Memory B cell (primary cell): ENCODE measurements around the gene ITM2B.
"Not testable (repeated sequence)": the region's sequence is repeated elsewhere in the genome, so short reads cannot be mapped to it uniquely, and the experiment has no call there.

Experiments used
- ATAC-seq: fragments of 150-1000 bp; cut with Tn5 transposase; 2 replicates; pipeline ENCODE4 v1.10.0; 2021; ENCODE audit warnings: low read depth, mild to moderate bottlenecking, moderate library complexity
- DNase-seq, 2 donors: peaks; one replicate each; pipeline ENCODE4 v3.0.0; 2022; ENCODE audit warnings: low spot score in 2 of 2
- H3K27ac Mint-ChIP-seq: one replicate; pipeline ENCODE4 v1.8.0; 2022; ENCODE audit warnings: mild to moderate bottlenecking, moderate library complexity, mixed read lengths
- H3K27me3 Mint-ChIP-seq: one replicate; pipeline ENCODE4 v1.8.0; 2022; ENCODE audit warnings: mixed read lengths
- H3K36me3 Mint-ChIP-seq: one replicate; pipeline ENCODE4 v1.8.0; 2022; ENCODE audit warnings: mild to moderate bottlenecking, mixed read lengths
- H3K4me1 Mint-ChIP-seq: one replicate; pipeline ENCODE4 v1.8.0; 2022; ENCODE audit warnings: mixed read lengths
- H3K4me3 Mint-ChIP-seq: one replicate; pipeline ENCODE4 v1.8.0; 2022; ENCODE audit warnings: mild to moderate bottlenecking, moderate library complexity, mixed read lengths
- H3K9me3 Mint-ChIP-seq: one replicate; pipeline ENCODE4 v1.8.0; 2022; ENCODE audit warnings: mixed read lengths

ITM2B gene

DNA sequence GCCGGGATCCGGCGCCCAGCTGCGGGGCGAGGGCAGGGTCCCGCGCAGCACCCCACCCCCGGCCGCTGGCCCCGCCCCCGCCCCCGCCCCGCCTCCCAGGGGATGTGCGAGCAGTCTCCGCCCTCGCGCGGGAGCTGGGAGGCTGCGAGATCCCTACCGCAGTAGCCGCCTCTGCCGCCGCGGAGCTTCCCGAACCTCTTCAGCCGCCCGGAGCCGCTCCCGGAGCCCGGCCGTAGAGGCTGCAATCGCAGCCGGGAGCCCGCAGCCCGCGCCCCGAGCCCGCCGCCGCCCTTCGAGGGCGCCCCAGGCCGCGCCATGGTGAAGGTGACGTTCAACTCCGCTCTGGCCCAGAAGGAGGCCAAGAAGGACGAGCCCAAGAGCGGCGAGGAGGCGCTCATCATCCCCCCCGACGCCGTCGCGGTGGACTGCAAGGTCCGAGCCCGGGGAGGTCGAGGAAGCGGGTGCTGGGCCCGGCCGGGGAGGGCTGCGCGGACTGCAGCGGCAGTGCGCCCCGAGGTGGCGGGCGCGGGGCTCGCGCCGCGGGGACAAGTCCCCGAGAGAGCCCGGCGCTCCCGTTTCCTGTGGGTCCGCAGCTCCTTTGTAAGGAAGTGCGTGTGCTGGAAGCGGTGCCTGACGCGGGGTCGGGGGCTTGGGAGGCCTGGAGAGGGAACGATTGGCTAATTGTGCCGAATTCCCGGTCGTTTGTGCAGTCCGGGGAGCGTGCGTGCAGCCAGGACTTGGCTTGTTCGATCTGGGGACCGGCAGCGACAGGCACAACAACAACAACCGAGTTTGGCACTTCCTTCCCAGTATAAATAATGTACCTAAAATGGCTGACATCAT lies at the start of gene ITM2B:
TSS of gene ITM2B (plus strand) at position 161 of the 843 bp plus-strand sequence. CDS start at position 316, 155 bp downstream.
- Mint-ChIP-seq H3K36me3 (peaks cover 7% of the 10 kb centered on the region), H3K27ac (peak within 1 kb of the TSS; percentile 93), H3K4me3 (peak within 1 kb of the TSS; percentile 93), H3K27me3 (no peaks in the 10 kb centered on the region), H3K4me1 (peaks cover 28% of the 10 kb centered on the region), H3K9me3 (no peaks in the 10 kb centered on the region)
- peak; percentile 41 to 68 for DNase-seq
- peak; percentile 66 for ATAC-seq

DNA sequence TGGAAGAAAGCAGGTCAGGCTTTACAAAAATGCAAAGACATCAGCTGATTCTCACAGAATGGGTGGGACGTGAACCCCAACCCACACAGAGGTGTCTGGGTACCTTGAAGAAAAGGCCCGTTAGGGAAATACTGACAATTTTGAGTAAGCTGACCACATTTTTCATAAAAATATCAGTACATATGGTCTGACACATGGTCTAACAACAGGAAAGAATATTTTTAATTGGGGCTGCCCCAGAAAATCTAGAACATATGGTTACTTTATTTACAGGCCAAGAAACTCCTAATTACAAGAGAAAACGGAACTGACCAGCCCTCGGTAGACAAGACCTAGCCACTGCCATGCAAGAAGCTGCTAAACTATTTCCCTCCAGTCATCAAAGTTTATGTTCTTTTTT lies 48.7 kb upstream of the ITM2B start:
- no peak overlapping the region for H3K4me3 Mint-ChIP-seq
- no peak for ATAC-seq
- DNase-seq = no peak
- H3K27me3 Mint-ChIP-seq = no peaks in the 10 kb centered on the region
- H3K36me3 Mint-ChIP-seq = no peaks in the 10 kb centered on the region
- peaks cover 25% of the 10 kb centered on the region for H3K4me1 Mint-ChIP-seq
- H3K27ac Mint-ChIP-seq = no peak overlapping the region
- no peaks in the 10 kb centered on the region for H3K9me3 Mint-ChIP-seq

- DNase-seq (no peak), ATAC-seq (no peak)
- Mint-ChIP-seq H3K4me3 (no peak overlapping the region), H3K36me3 (no peaks in the 10 kb centered on the region), H3K9me3 (no peaks in the 10 kb centered on the region), H3K4me1 (peaks cover 25% of the 10 kb centered on the region), H3K27me3 (no peaks in the 10 kb centered on the region), H3K27ac (peak overlapping the region; percentile 51)
Measured at GRCh38 chr13:48185018-48185417, 48.0 kb upstream of the ITM2B start.

- H3K4me3 Mint-ChIP-seq = no peak overlapping the region
- H3K36me3 Mint-ChIP-seq = no peaks in the 10 kb centered on the region
- peaks cover 22% of the 10 kb centered on the region for H3K4me1 Mint-ChIP-seq
- no peaks in the 10 kb centered on the region for H3K27me3 Mint-ChIP-seq
- no peaks in the 10 kb centered on the region for H3K9me3 Mint-ChIP-seq
- no peak overlapping the region for H3K27ac Mint-ChIP-seq
- DNase-seq (no peak), ATAC-seq (no peak)
Measured at GRCh38 chr13:48186722-48187121, 46.3 kb upstream of the ITM2B start.

DNA sequence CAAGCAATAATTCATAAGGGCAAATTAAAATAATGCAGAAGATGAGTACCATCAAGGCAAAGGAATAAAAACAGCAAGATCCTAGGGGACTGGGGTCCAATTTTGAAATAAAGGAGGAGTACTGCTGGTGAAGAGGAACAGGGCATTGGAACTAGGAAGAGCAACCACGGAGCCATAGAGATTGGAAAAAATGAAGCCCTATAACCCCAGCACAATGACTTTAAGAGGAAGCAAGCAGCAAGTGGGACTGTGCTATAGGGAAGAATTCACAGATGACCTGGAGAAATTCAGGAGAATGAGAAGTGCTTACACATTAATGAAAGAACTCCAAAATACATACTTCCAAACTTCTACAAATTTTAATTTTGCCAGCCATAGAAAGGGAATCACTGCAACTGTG lies 44.9 kb upstream of the ITM2B start:
- Mint-ChIP-seq H3K9me3 (no peaks in the 10 kb centered on the region), H3K4me1 (peaks cover 24% of the 10 kb centered on the region), H3K36me3 (no peaks in the 10 kb centered on the region), H3K4me3 (no peak overlapping the region), H3K27me3 (no peaks in the 10 kb centered on the region), H3K27ac (no peak overlapping the region)
- DNase-seq (no peak), ATAC-seq (no peak)

- peaks cover 24% of the 10 kb centered on the region for H3K4me1 Mint-ChIP-seq
- H3K9me3 Mint-ChIP-seq = no peaks in the 10 kb centered on the region
- ATAC-seq (no peak), DNase-seq (no peak)
- H3K4me3 Mint-ChIP-seq = no peak overlapping the region
- H3K27ac Mint-ChIP-seq = no peak overlapping the region
- no peaks in the 10 kb centered on the region for H3K36me3 Mint-ChIP-seq
- no peaks in the 10 kb centered on the region for H3K27me3 Mint-ChIP-seq
Measured at GRCh38 chr13:48188601-48189000, 44.4 kb upstream of the ITM2B start.

GRCh38 chr13:48189171-48189570 lies 43.8 kb upstream of the ITM2B start:
- peaks cover 26% of the 10 kb centered on the region for H3K4me1 Mint-ChIP-seq
- ATAC-seq (no peak), DNase-seq (no peak)
- H3K4me3 Mint-ChIP-seq = no peak overlapping the region
- H3K36me3 Mint-ChIP-seq = no peaks in the 10 kb centered on the region
- no peak overlapping the region for H3K27ac Mint-ChIP-seq
- no peaks in the 10 kb centered on the region for H3K9me3 Mint-ChIP-seq
- no peaks in the 10 kb centered on the region for H3K27me3 Mint-ChIP-seq

DNA sequence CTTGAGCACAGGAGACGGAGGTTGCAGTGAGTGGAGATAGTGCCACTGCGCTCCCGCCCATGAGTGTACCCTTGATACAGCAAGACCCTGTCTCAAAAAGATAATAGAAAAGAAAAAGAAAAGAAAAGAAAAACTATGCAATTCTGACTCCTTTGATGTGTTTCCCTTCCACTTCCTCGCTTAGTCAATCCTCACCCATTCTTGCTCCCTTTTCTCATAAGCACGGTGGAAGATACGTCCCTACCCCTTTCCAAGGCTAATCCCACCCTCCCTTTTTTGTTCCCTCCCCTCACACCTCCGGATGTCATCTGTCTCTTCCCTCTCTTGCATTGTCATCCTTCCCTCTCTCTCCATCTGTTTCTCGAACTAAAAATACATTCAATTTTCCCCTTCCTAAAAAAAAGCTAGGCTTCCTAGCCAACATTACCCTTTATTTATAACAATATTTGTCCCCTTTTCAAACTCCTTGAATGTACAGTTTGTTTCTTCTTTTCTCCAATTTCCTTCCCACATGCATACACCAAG lies 40.5 kb upstream of the ITM2B start:
- H3K4me1 Mint-ChIP-seq = peaks cover 24% of the 10 kb centered on the region

GRCh38 chr13:48194379-48194754 lies 38.6 kb upstream of the ITM2B start:
- Mint-ChIP-seq H3K27ac (peak overlapping the region; percentile 33), H3K4me3 (peak overlapping the region; percentile 0), H3K36me3 (no peaks in the 10 kb centered on the region), H3K27me3 (no peaks in the 10 kb centered on the region), H3K9me3 (no peaks in the 10 kb centered on the region), H3K4me1 (peaks cover 15% of the 10 kb centered on the region)
- peak; percentile 100 for ATAC-seq
- DNase-seq = peak in 1 of 2 donors; percentile 63

More for the DNA sequence above, 40.5 kb upstream of the ITM2B start:
- Mint-ChIP-seq H3K27me3 (no peaks in the 10 kb centered on the region), H3K36me3 (no peaks in the 10 kb centered on the region), H3K27ac (no peak overlapping the region), H3K9me3 (no peaks in the 10 kb centered on the region), H3K4me3 (no peak overlapping the region)
- ATAC-seq = no peak
- no peak for DNase-seq

DNA sequence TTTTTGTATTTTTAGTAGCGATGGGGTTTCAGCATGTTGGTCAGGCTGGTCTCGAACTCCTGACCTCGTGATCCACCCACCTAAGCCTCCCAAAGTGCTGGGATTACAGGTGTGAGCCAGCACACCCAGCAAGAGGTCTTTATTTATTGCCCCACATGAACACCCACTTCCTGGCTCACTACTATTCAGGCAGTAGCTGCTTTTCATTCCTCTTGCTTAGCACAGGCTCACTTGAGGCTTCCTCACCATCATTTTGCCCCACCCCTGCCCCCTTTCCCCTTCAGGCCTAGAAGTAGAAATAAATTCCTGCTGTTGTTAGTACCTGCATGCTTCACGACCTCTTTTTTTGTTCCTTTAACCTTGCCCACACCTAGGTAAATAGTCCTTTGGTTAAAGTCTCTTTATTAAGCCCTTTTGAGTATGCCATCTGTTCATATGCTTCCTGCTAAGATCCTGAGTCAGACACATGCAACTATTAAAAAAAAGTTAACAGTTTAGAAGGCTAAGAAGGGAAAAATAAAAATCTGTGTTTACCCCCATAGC lies 33.5 kb upstream of the ITM2B start:
- H3K4me3 Mint-ChIP-seq = no peak overlapping the region
- H3K9me3 Mint-ChIP-seq = no peaks in the 10 kb centered on the region
- no peak overlapping the region for H3K27ac Mint-ChIP-seq
- no peak for ATAC-seq
- H3K4me1 Mint-ChIP-seq = peaks cover 3% of the 10 kb centered on the region
- no peak for DNase-seq
- peaks cover 3% of the 10 kb centered on the region for H3K36me3 Mint-ChIP-seq
- H3K27me3 Mint-ChIP-seq = no peaks in the 10 kb centered on the region

DNA sequence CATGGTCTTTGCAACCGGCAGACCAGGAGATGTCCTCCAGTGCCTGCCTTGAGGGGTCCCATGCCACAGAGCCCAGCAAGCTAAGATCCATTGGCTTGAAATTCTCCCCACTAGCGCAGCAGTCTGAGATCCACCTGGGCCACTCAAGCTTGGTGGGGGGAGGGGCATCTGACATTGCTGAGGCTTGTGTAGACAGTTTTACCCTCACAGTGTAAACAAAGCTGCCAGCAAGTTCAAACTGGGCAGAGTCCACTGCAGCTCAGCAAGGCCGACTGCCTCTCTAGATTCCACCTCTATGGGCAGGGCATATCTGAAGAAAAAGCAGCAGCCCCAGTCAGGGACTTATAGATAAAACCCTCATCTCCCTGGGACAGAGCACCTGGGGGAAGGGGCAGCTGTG lies 32.0 kb upstream of the ITM2B start:
- ATAC-seq (no peak), DNase-seq (no peak)
- Mint-ChIP-seq H3K4me1 (peaks cover 6% of the 10 kb centered on the region), H3K36me3 (peaks cover 3% of the 10 kb centered on the region), H3K27ac (no peak overlapping the region), H3K9me3 (peaks cover 4% of the 10 kb centered on the region), H3K4me3 (no peak overlapping the region), H3K27me3 (no peaks in the 10 kb centered on the region)

- H3K4me3 Mint-ChIP-seq, H3K36me3 Mint-ChIP-seq, DNase-seq, H3K4me1 Mint-ChIP-seq, H3K9me3 Mint-ChIP-seq, H3K27ac Mint-ChIP-seq, H3K27me3 Mint-ChIP-seq, ATAC-seq: not testable (repeated sequence)
Measured at GRCh38 chr13:48207207-48207606, 25.8 kb upstream of the ITM2B start.

GRCh38 chr13:48210178-48210577 lies 22.8 kb upstream of the ITM2B start:
- DNase-seq (no peak), ATAC-seq (no peak)
- peaks cover 4% of the 10 kb centered on the region for H3K4me1 Mint-ChIP-seq
- peaks cover 3% of the 10 kb centered on the region for H3K9me3 Mint-ChIP-seq
- no peak overlapping the region for H3K27ac Mint-ChIP-seq
- H3K27me3 Mint-ChIP-seq = peaks cover 4% of the 10 kb centered on the region
- no peak overlapping the region for H3K4me3 Mint-ChIP-seq
- H3K36me3 Mint-ChIP-seq = no peaks in the 10 kb centered on the region

GRCh38 chr13:48214519-48215121 lies 18.4 kb upstream of the ITM2B start:
- Mint-ChIP-seq H3K27ac (no peak overlapping the region), H3K9me3 (peaks cover 2% of the 10 kb centered on the region), H3K4me3 (no peak overlapping the region), H3K36me3 (peaks cover 2% of the 10 kb centered on the region), H3K27me3 (peaks cover 10% of the 10 kb centered on the region), H3K4me1 (peaks cover 5% of the 10 kb centered on the region)
- DNase-seq (no peak), ATAC-seq (no peak)
